Retina (tissue), 1 donor: ENCODE results near the gene OR8H3.
"Not testable (repeated sequence)": the region's sequence is repeated elsewhere in the genome, so short reads cannot be mapped to it uniquely, and the experiment has no call there.

ENCODE experiments used
- DNase-seq: peaks from one replicate; pipeline ENCODE4 v3.0.0-alpha.2; 2016

Gene OR8H3

DNA sequence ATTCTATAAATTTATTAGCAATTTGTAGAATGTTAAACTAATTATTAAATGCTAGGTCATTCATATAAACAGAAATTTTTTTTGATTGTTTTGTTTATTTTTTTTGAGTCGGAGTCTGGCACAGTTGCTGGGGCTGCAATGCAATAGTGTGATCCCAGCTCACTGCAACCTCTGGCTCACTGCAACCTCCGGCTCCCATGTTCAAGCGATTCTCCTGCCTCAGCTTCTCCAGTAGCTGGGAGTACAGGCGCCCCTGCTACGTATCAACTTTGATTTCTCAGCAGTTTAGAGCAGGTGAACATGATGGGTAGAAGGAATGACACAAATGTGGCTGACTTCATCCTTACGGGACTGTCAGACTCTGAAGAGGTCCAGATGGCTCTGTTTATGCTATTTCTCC is at the start of gene OR8H3:
OR8H3 (plus strand) TSS at position 301 of the 400 bp plus-strand sequence; CDS start at position 301, 0 bp downstream.
- no peak for DNase-seq

DNA sequence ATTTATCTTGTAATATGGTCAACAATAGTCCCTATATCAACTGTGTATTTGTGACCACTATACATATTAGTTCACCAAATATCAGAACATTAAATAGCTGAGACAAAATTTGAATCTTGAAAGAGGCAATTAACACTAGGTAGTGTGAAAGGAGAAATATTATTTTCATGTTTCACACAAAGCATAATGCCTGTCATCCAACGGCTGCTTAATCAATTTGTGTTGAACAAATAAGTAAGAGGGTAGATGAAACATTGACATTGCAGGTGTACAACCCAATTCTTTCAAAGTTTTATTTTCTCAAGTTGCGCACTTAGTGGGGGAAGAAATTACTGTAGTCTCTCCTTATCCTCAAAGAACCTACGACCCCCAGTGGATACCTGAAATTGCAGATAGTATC is 32.5 kb upstream of the OR8H3 start:
- no peak for DNase-seq

DNA sequence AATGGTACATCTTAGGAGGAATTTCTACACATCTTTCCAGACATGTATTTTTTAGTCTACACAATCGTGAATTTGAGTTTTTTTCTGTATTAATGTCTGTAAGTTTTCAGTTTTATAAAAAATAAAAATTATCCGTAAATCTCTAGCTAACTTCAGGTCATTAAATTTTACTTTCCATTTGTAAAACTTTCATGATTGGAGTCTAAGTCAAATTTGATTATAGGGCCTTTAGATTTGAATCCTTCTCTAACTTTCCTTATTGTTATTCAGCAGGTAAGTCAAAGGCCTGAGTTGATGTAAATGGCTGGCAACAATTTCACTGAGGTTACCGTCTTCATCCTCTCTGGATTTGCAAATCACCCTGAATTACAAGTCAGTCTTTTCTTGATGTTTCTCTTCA is 29.2 kb upstream of the OR8H3 start, which contains the start of gene OR8I2:
OR8I2 (plus strand) TSS at position 301 of the 400 bp plus-strand sequence; CDS start at position 301, 0 bp downstream.
- no peak for DNase-seq

DNA sequence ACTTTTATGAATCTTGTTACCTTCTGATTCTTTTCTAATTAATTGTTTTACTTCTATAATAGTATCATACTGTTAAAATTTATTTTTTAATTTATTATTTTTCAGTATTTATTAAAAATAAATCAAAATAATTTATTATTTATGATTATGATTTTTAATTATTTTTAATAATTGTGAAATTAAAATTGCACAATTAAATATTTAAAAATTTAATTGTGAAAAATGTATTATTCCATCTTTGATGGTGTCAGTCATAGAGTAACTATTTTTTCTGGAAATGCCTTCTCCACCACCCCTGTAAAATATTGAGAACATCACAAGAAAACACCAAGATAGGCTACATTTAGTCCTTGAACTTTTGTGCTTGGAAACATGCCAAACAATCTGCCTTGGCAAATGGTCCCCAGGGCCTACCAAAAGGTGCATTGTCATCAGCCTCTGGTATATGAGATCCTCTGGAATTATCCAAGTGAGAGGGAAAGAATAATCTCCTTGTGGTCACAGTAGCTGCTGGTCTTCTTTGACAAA is 18.9 kb upstream of the OR8H3 start, which contains the start of gene OR8H2:
OR8H2 (plus strand) TSS at position 478 of the 528 bp plus-strand sequence. CDS start 1,356 bp downstream, outside the sequence.
- no peak for DNase-seq

GRCh38 chr11:56140151-56140661 is 18.0 kb downstream of the OR8H3 start, which contains the start of gene OR8J3:
Gene OR8J3 (minus strand): TSS chr11:56140201. CDS start chr11:56137718, 2,483 bp downstream.
- no peak for DNase-seq

DNA sequence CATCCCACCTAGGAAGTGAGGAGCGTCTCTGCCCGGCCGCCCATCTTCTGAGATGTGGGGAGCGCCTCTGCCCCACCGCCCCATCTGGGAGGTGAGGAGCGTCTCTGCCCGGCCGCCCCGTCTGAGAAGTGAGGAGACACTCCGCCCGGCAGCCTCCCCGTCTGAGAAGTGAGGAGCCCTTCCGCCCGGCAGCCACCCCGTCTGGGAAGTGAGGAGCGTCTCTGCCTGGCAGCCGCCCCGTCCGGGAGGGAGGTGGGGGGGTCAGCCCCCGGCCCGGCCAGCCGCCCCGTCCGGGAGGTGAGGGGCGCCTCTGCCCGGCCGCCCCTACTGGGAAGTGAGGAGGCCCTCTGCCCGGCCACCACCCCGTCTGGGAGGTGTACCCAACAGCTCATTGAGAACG is 21.5 kb downstream of the OR8H3 start:
- not testable (repeated sequence) for DNase-seq

GRCh38 chr11:56151376-56151775 is 29.2 kb downstream of the OR8H3 start:
- DNase-seq = no peak

DNA sequence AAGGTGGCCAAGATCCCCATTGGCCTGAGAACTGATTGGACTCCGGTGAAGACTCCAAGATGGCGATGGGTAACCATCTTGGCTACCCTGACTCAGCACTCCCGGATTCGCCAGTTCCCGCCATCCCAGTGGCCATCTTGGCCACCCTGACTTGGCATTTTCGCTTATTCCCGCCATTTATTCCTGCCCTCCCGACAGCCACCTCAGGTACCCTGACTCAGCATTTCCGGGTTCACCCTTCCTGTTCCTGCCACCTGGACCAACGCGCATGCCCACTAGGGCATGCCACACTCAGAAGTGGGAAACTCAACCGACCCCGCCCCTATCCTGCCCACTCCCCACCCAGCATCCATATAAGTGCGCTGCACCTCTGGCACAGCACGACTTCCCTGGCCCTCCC is 30.2 kb downstream of the OR8H3 start:
- DNase-seq = no peak

DNA sequence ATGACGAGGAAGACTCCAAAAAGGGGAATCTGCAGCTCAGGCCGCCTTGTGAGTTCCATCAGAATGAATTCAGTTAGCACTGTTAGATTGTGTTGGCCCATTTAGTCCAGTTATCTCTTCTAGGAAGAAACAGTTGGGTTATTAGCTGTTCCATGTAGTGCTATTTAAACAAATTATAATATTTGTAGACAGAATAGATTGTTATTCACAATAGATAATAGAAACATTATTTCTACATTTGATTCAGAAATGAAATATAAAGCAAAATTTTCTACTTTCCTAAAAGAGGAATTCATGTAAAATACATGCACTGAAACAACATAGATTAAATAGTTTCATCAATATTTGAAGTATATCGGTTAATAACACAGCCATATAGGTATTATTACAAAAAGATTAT is 38.0 kb downstream of the OR8H3 start, which contains the start of gene OR8K5:
OR8K5 (minus strand) TSS at position 101 of the 400 bp plus-strand sequence; CDS start at position 101, 0 bp downstream.
- no peak for DNase-seq

GRCh38 chr11:56163804-56164203 is 41.6 kb downstream of the OR8H3 start:
- no peak for DNase-seq

DNA sequence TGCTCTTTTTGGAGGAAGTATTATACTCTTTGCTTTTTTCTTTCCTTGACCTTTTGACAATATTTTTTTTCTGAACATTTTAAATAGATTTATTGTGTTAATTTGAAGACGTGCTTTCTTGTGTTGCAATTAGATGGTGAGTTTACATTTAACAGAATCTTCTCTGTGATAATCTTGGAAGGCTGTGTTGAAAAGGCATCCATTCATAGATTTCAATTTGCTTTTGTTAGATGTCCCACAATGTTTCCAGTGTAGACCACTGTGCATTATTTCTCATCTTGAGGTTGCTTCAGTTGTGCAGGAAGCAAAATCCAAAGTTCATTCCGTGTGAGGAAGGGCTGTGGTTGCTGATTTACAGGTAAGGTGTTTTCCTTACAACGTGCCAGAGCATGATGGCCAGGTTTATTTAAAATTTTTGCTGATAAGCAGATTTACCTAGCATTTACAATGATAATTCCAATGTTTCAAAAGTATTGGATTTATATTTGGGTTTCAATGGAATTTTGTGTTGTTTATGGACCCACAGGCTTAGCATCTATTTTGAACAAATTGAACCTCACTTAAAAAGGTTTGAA is 50.2 kb downstream of the OR8H3 start:
- DNase-seq = no peak
